Measurements from ENCODE around the gene SNX1. TPM values are rescaled to one million over a fixed set of nuclear protein-coding genes. Genes with fewer than 3 reads are reported as not detected.

SNX1 gene
- total RNA-seq, 2 donors from 2014 or later, result 44.8 to 57.1 TPM

DNA sequence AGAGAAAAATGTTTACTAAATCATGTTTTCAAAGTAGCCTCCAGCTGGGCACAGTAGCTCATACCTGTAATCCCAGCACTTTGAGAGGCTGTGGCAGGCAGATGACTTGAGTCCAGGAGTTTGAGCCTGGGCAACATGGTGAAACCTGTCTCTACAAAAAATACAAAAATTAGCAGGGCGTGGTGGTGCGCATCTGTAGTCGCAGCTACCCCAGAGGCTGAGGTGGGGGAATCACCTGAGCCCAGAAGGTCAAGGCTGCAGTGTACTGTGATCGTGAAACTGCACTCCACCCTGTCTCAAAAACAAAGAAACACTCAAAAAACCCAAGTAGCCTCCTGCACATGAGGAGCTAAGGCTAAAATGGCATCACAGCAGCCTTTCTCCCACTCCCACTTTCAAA, 68.7 kb downstream of the SNX1 start:
- no peak overlapping the region for H3K4me3 ChIP-seq
- peaks cover 25% of the 10 kb centered on the region for H3K36me3 ChIP-seq
- peak overlapping the region; percentile 90 to 92 for H3K27ac ChIP-seq
- no peak for DNase-seq (ENCODE audit: low spot score)
- H3K9me3 ChIP-seq, result no peaks in the 10 kb centered on the region
- TF ChIP-seq, protein P1, sequence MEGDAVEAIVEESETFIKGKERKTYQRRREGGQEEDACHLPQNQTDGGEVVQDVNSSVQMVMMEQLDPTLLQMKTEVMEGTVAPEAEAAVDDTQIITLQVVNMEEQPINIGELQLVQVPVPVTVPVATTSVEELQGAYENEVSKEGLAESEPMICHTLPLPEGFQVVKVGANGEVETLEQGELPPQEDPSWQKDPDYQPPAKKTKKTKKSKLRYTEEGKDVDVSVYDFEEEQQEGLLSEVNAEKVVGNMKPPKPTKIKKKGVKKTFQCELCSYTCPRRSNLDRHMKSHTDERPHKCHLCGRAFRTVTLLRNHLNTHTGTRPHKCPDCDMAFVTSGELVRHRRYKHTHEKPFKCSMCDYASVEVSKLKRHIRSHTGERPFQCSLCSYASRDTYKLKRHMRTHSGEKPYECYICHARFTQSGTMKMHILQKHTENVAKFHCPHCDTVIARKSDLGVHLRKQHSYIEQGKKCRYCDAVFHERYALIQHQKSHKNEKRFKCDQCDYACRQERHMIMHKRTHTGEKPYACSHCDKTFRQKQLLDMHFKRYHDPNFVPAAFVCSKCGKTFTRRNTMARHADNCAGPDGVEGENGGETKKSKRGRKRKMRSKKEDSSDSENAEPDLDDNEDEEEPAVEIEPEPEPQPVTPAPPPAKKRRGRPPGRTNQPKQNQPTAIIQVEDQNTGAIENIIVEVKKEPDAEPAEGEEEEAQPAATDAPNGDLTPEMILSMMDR (IDR thresholded peaks at IDR 0.05), result no peak
- H3K27me3 ChIP-seq, result no peaks in the 10 kb centered on the region
- H3K4me1 ChIP-seq, result peaks cover 0 to 43% of the 10 kb centered on the region in 2 donors

DNA sequence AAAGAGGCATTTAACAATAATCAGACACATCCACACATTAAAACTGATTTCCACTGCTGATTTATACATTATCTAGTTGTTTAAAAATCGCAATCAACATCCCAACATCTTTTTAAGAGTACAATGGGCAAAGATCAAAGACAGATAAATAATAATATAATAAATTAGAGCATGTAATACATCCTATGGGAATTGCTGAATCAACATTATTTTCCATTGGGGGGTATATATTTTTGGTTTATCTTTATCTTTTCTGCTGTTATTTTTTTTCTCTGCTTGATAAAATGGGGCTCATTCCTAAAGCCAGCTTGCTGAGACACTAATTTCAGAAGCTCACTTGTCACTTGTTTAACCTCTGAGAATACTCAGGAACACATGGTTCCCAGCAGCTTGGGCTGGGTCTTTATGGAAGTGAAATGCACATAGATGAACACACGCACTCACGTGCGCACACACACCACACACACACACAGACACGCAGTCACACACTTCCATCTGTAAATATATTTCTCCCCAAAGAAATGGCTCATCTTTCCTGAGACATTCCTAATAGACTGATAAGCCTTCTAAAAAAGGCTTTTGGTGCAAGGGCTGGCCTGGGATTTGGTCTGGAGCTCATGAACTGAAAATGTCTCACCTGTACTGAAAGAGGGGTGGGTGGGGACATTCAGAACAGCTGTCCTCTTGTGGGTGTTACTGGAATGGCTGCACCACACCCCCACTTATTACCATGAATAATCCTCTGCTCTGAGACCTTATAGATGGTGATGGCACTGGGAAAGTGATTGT, 70.5 kb downstream of the SNX1 start:
- Histone ChIP-seq H3K27ac (peak overlapping the region in 1 of 2 donors; percentile 33), H3K9me3 (no peaks in the 10 kb centered on the region), H3K36me3 (peaks cover 6% of the 10 kb centered on the region), H3K4me1 (peaks cover 0 to 25% of the 10 kb centered on the region in 2 donors), H3K4me3 (no peak overlapping the region), H3K27me3 (no peaks in the 10 kb centered on the region)
- no peak for DNase-seq (ENCODE audit: low spot score)
- TF ChIP-seq, protein P1 (IDR thresholded peaks at IDR 0.05), result no peak

DNA sequence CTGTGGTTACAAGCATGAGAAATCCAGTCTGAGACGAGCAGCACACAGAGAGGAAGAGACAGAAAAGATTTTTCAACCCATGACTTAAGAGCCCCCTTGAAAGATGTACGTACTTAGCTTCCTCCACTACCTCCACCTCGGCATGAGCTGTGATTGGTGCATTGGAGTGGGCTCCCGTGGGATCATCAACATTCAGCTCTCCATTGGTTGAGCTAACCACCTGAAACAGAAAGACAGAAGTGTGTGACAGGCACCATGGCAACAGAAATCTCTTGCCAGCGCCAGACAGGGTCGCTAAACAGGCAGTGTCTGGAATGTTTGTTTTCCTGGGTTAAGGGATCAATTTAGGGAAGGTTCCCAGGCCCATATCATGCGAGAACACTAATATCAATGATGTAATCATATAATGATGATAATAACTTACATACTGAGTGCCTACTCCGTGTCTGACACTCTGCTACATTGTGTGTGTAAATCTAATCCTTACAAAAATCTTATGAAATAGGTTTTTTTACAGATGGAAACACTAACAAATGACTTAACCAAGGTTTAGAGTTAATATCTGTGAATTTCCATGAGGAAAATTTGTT, 84.5 kb downstream of the SNX1 start:
- DNase-seq (ENCODE audit: low spot score), result no peak
- Histone ChIP-seq H3K27ac (no peak overlapping the region), H3K27me3 (no peaks in the 10 kb centered on the region), H3K36me3 (peaks cover 15% of the 10 kb centered on the region), H3K9me3 (no peaks in the 10 kb centered on the region), H3K4me1 (no peaks in the 10 kb centered on the region), H3K4me3 (no peak overlapping the region)
- TF ChIP-seq, protein P1 (IDR thresholded peaks at IDR 0.05), result no peak

DNA sequence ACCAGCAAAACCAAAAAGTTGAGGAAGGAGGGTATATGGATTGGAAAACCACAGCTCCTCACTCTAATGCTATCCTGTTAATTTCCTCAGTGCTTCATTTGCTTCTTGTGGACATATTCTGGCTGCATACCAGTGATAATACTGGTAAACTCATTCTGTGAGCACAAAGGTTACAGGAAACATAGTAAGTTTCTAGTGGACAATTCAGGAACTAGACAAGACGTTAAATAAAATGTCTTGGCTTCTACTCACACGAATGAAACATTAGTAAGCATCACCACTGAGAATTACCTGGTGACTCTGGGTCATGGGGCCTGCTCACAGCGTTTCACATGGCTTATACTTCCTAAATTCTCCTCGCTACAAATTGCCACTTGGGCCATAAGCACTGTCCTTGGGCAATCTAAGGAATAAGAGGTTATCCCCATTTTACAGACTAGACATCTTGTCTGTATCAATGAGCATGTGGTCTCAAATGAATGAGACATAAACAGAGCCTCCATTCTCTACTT, 87.1 kb downstream of the SNX1 start:
- no peak for DNase-seq (ENCODE audit: low spot score)
- Histone ChIP-seq H3K27me3 (no peaks in the 10 kb centered on the region), H3K9me3 (no peaks in the 10 kb centered on the region), H3K36me3 (peaks cover 22% of the 10 kb centered on the region), H3K27ac (no peak overlapping the region), H3K4me3 (no peak overlapping the region), H3K4me1 (no peaks in the 10 kb centered on the region)
- TF ChIP-seq, protein P1 (IDR thresholded peaks at IDR 0.05), result no peak

DNA sequence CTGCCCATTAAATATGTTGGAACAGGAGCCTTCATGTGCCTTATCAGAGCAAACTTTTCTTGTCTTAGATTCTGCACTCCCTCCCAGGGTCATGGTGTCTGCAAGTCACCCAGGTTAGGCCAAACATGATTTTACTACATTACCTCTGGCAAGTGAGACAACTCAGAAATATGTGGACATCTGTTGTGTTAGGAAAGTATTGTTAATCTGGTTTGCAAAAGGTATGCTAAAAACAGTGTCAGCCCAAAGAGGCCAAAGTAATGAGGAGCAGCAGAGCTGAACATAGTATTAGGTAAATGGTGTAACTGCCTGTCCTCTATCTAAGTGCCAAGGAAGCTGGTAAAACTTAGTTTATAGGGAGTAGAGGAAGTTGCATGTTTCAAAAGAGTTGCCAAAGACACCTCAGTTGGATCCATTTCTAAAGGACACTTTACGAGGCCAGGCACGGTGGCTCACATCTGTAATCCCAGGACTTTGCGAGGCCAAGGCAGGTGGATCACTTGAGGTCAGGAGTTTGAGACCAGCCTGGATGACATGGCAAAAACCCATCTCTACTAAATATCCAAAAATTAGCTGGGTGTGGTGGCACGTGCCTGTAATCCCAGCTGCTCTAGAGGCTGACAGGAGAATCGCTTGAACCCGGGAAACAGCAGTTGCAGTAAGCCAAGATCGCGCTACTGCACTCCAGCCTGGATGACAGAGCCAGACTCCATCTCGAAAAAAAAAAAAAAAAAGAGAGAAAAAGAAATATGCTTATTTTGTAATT, 89.5 kb downstream of the SNX1 start:
- Histone ChIP-seq H3K4me1 (no peaks in the 10 kb centered on the region), H3K4me3 (no peak overlapping the region), H3K27ac (no peak overlapping the region), H3K36me3 (peaks cover 16% of the 10 kb centered on the region), H3K27me3 (no peaks in the 10 kb centered on the region), H3K9me3 (no peaks in the 10 kb centered on the region)
- DNase-seq (ENCODE audit: low spot score), result no peak
- TF ChIP-seq, protein P1 (IDR thresholded peaks at IDR 0.05), result no peak

Measured in right atrium auricular region (tissue), 2 donors.